H9 (cell line): ENCODE data around the gene GCGR. TPM values are rescaled to one million over a fixed set of nuclear protein-coding genes. Genes with fewer than 3 reads are reported as not detected.

Experiments used
- DNase-seq: peaks from one replicate; pipeline ENCODE4 v3.0.0-alpha.2; 2017
- H2AFZ ChIP-seq: one replicate; pipeline ENCODE4 v1.6.1; 2013; ENCODE audit warnings: mild to moderate bottlenecking, low read length, control low read depth, moderate library complexity
- H2AK5ac ChIP-seq: 2 replicates; pipeline ENCODE4 v1.6.1; 2013; ENCODE audit warnings: low read length, control low read depth, mixed read lengths; ENCODE audit not compliant: insufficient read length
- H2BK120ac ChIP-seq: one replicate; pipeline ENCODE4 v1.6.1; 2013; ENCODE audit warnings: low read depth, mild to moderate bottlenecking, low read length, control low read depth, inconsistent platforms; ENCODE audit not compliant: poor library complexity, severe bottlenecking
- H2BK12ac ChIP-seq: 2 replicates; pipeline ENCODE4 v1.6.1; 2013; ENCODE audit warnings: low read length, control low read depth, mixed read lengths, low read depth; ENCODE audit not compliant: insufficient read length
- H2BK15ac ChIP-seq: 2 replicates; pipeline ENCODE4 v1.6.1; 2013; ENCODE audit warnings: low read depth, low read length, control low read depth
- H2BK20ac ChIP-seq: one replicate; pipeline ENCODE4 v1.6.1; 2013; ENCODE audit warnings: low read depth, mild to moderate bottlenecking, low read length, control low read depth, inconsistent platforms; ENCODE audit not compliant: poor library complexity, severe bottlenecking
- H2BK5ac ChIP-seq: 2 replicates; pipeline ENCODE4 v1.6.1; 2013; ENCODE audit warnings: low read length, control low read depth, mixed read lengths; ENCODE audit not compliant: insufficient read length
- H3K14ac ChIP-seq: 2 replicates; pipeline ENCODE4 v1.6.1; 2013; ENCODE audit warnings: low read length, control low read depth; ENCODE audit not compliant: insufficient read depth
- H3K18ac ChIP-seq: 2 replicates; pipeline ENCODE4 v1.6.1; 2013; ENCODE audit warnings: low read depth, mild to moderate bottlenecking, mixed read lengths, low read length, control low read depth; ENCODE audit not compliant: insufficient read length
- H3K23ac ChIP-seq: 2 replicates; pipeline ENCODE4 v1.6.1; 2013; ENCODE audit warnings: low read length, control low read depth, mixed read lengths, low read depth; ENCODE audit not compliant: insufficient read length
- H3K23me2 ChIP-seq: 2 replicates; pipeline ENCODE4 v1.6.1; 2013; ENCODE audit warnings: low read depth, mild to moderate bottlenecking, mixed read lengths, low read length, control low read depth; ENCODE audit not compliant: insufficient read length, poor library complexity, severe bottlenecking
- H3K27ac ChIP-seq: 2 replicates; pipeline ENCODE4 v1.5.1; 2013; ENCODE audit warnings: low read length, control low read depth, mixed read lengths, low read depth; ENCODE audit not compliant: insufficient read length
- H3K27me3 ChIP-seq: 2 replicates; pipeline ENCODE4 v1.6.1; 2013; ENCODE audit warnings: low read length, control low read depth, inconsistent platforms; ENCODE audit not compliant: insufficient read depth
- H3K4ac ChIP-seq: 2 replicates; pipeline ENCODE4 v1.6.1; 2013; ENCODE audit warnings: low read depth, mild to moderate bottlenecking, control low read depth, inconsistent platforms, low read length, moderate library complexity
- H3K4me1 ChIP-seq: 2 replicates; pipeline ENCODE4 v1.6.1; 2013; ENCODE audit warnings: low read length, control low read depth, inconsistent platforms; ENCODE audit not compliant: insufficient read depth
- H3K4me2 ChIP-seq: 2 replicates; pipeline ENCODE4 v1.6.1; 2013; ENCODE audit warnings: low read length, control low read depth, mixed read lengths; ENCODE audit not compliant: insufficient read length, insufficient read depth
- H3K56ac ChIP-seq: 2 replicates; pipeline ENCODE4 v1.6.1; 2013; ENCODE audit warnings: low read depth, mild to moderate bottlenecking, mixed read lengths, low read length, control low read depth; ENCODE audit not compliant: insufficient read length
- H3K79me1 ChIP-seq: 2 replicates; pipeline ENCODE4 v1.6.1; 2013; ENCODE audit warnings: low read depth, mild to moderate bottlenecking, moderate library complexity, low read length, control low read depth, inconsistent platforms; ENCODE audit not compliant: insufficient read depth, poor library complexity, severe bottlenecking
- H3K79me2 ChIP-seq: 2 replicates; pipeline ENCODE4 v1.6.1; 2013; ENCODE audit warnings: low read length, control low read depth, inconsistent platforms; ENCODE audit not compliant: insufficient read depth
- H3K9ac ChIP-seq: 2 replicates; pipeline ENCODE4 v1.6.1; 2013; ENCODE audit warnings: low read length, control low read depth, mixed read lengths; ENCODE audit not compliant: insufficient read length; ENCODE audit errors: extremely low read depth
- H3K9me3 ChIP-seq: one replicate; pipeline ENCODE4 v1.6.1; 2013; ENCODE audit warnings: low read depth, low read length, inconsistent platforms; ENCODE audit not compliant: control insufficient read depth
- H3T11ph ChIP-seq: one replicate; pipeline ENCODE4 v1.6.1; 2013; ENCODE audit warnings: mild to moderate bottlenecking, low read length, control low read depth, inconsistent platforms
- H4K20me1 ChIP-seq: one replicate; pipeline ENCODE4 v1.6.1; 2013; ENCODE audit not compliant: control insufficient read depth, insufficient read length, insufficient read depth
- H4K5ac ChIP-seq: 2 replicates; pipeline ENCODE4 v1.6.1; 2013; ENCODE audit warnings: low read depth, mild to moderate bottlenecking, mixed read lengths, low read length, control low read depth; ENCODE audit not compliant: insufficient read length
- H4K8ac ChIP-seq: replicated peaks from 2 replicates; pipeline ENCODE4 v1.6.1; 2013; ENCODE audit warnings: low read length, control low read depth, mixed read lengths, low read depth; ENCODE audit not compliant: insufficient read length
- H4K91ac ChIP-seq: 2 replicates; pipeline ENCODE4 v1.6.1; 2013; ENCODE audit warnings: low read depth, mild to moderate bottlenecking, moderate library complexity, mixed read lengths, low read length, control low read depth; ENCODE audit not compliant: insufficient read length
- H3K27ac Mint-ChIP-seq, 3 experiments: 2 replicates in 2 of 3; 3 replicates in 1 of 3; pipeline ENCODE4 v1.8.0; 2020 to 2021; ENCODE audit warnings: mixed read lengths in 3 of 3, mild to moderate bottlenecking in 1 of 3, moderate library complexity in 1 of 3
- H3K27me3 Mint-ChIP-seq: 2 replicates; pipeline ENCODE4 v1.8.0; 2021; ENCODE audit warnings: low read depth, mild to moderate bottlenecking, moderate library complexity, mixed read lengths
- H3K36me3 Mint-ChIP-seq, 3 experiments: 2 replicates in 2 of 3; 3 replicates in 1 of 3; pipeline ENCODE4 v1.8.0; 2020 to 2021; ENCODE audit warnings: low read depth in 3 of 3, mixed read lengths in 3 of 3; ENCODE audit not compliant: insufficient read depth in 1 of 3
- H3K4me1 Mint-ChIP-seq, 2 experiments: 2 replicates each; pipeline ENCODE4 v1.8.0; 2020; ENCODE audit warnings: mixed read lengths in 2 of 2
- H3K4me3 Mint-ChIP-seq, 2 experiments: 2 replicates in 1 of 2; 3 replicates in 1 of 2; pipeline ENCODE4 v1.8.0; 2020 to 2021; ENCODE audit warnings: mild to moderate bottlenecking in 2 of 2, mixed read lengths in 2 of 2, moderate library complexity in 1 of 2
- H3K9me3 Mint-ChIP-seq, 2 experiments: 2 replicates in 1 of 2; 3 replicates in 1 of 2; pipeline ENCODE4 v1.8.0; 2020; ENCODE audit warnings: mild to moderate bottlenecking in 2 of 2, mixed read lengths in 2 of 2, moderate library complexity in 1 of 2
- CTCF ChIP-seq: fragments of 200-600 bp; sonication (generic); conservative IDR thresholded peaks from 3 replicates; pipeline ENCODE4 v1.8.0; 2021; ENCODE audit warnings: antibody characterized with exemption, mild to moderate bottlenecking
- WGBS: extraction: QIAGEN DNeasy Blood & Tissue Kit; methylation state at CpG from one replicate; pipeline ENCODE4 v1.1.7; 2013; ENCODE audit warnings: missing lambda C conversion rate, low lambda C conversion rate, mixed read lengths; ENCODE audit not compliant: insufficient read length; ENCODE audit errors: extremely low coverage; 5-methylcytosine and 5-hydroxymethylcytosine counted together
- total RNA-seq: library from RNA; stranded (reverse); gene quantifications from 2 replicates; pipeline ENCODE4 v1.2.1, GENCODE V29; 2021

The GCGR gene
- total RNA-seq, 1 experiment from 2014 or later: 0.24 TPM

- WGBS: no CpG with 5 or more reads among the region's 18 CpGs
- no peaks in the 10 kb centered on the region for H3K27me3 ChIP-seq
- no peak overlapping the region for H4K5ac ChIP-seq
- peak overlapping the region; percentile 16; the same call in 1 of the 2 replicates for H3K14ac ChIP-seq
- no peak overlapping the region for H2BK15ac ChIP-seq
- H3K9me3 ChIP-seq: no peaks in the 10 kb centered on the region
- Mint-ChIP-seq H3K27ac (peak overlapping the region in 1 of 3 experiments; percentile 50; a peak in 2 of 7 replicates), H3K27me3 (no peaks in the 10 kb centered on the region; the same call in 1 of the 2 replicates), H3K36me3 (peaks cover 0 to 6% (median 0%) of the 10 kb centered on the region in 3 experiments; a peak in 4 of 7 replicates), H3K4me3 (peak overlapping the region; percentile 82 to 91), H3K4me1 (peaks cover 13 to 17% of the 10 kb centered on the region in 2 experiments), H3K9me3 (no peaks in the 10 kb centered on the region)
- H3K56ac ChIP-seq: peak overlapping the region; percentile 1
- no peak for TF ChIP-seq CTCF
- H3K4me2 ChIP-seq: peak overlapping the region; percentile 69
- H2AK5ac ChIP-seq: no peak overlapping the region
- H2BK120ac ChIP-seq: no peak overlapping the region
- H3K23ac ChIP-seq: no peak overlapping the region
- no peak overlapping the region for H3K4ac ChIP-seq
- no peak overlapping the region for H2BK20ac ChIP-seq
- H3K18ac ChIP-seq: no peak overlapping the region
- H2BK12ac ChIP-seq: no peak overlapping the region
- no peak overlapping the region for H2BK5ac ChIP-seq
- H3K9ac ChIP-seq: peak overlapping the region; percentile 70
- peaks cover 17% of the 10 kb centered on the region for H3K23me2 ChIP-seq
- peaks cover 6% of the 10 kb centered on the region; the same call in 1 of the 2 replicates for H3K79me2 ChIP-seq
- no peak overlapping the region for H4K91ac ChIP-seq
- no peak overlapping the region for H2AFZ ChIP-seq
- no peaks in the 10 kb centered on the region for H4K20me1 ChIP-seq
- H3K4me1 ChIP-seq: peaks cover 3% of the 10 kb centered on the region; the same call in 1 of the 2 replicates
- H4K8ac ChIP-seq: no peak overlapping the region
- DNase-seq: no peak
- H3T11ph ChIP-seq: no peak overlapping the region
- no peak overlapping the region for H3K27ac ChIP-seq
- peaks cover 7% of the 10 kb centered on the region for H3K79me1 ChIP-seq
These were observed 28.1 kb downstream of the GCGR start for GRCh38 chr17:81831957-81832607.
